CD4-positive, alpha-beta T cell treated with Interleukin-12 subunit alpha and Interleukin-12 subunit beta, for 1 hour (primary cell): ENCODE results near the gene C11orf98.
A peak's percentile ranks its signal among the peaks of the same experiment; 100 is the strongest.
"Not testable (repeated sequence)": the region's sequence is repeated elsewhere in the genome, so short reads cannot be mapped to it uniquely, and the experiment has no call there.

Source experiments
- DNase-seq: peaks from one replicate; pipeline ENCODE4 v3.0.0-alpha.2; 2020

The C11orf98 gene

DNA sequence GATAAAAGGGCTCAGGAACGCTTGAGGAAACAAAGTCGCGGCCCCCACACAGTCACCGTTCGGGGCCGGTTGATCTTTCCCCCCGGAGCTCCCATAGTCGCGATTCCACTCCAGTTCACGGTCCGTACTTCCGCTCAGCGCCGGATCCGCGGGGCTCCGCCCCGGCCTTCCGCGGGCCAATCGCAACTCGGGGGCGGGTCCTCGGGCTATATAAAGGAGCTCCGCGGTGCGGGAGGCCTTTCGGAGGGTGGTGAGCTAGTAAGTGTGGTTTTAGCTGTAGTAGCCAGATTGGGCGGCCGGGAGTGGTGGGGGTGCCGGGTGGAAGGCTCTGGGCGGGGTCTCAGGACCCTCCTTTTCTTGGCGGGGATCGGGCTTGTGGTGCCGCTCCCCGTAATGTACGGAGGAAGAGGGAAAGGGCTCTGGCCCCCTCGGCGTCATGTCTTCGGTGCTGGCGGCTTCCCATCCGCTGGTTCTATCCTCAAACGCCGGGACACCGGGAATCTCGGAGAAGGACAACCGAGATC, at the start of gene C11orf98, which contains the start of gene CSKMT:
TSS of gene C11orf98 (minus strand) at position 136 of the 524 bp plus-strand sequence. CDS start at position 95, 41 bp downstream.
TSS of gene CSKMT (plus strand) at position 238 of the 524 bp plus-strand sequence. CDS start 568 bp downstream, outside the sequence.
- peak; percentile 96 for DNase-seq

DNA sequence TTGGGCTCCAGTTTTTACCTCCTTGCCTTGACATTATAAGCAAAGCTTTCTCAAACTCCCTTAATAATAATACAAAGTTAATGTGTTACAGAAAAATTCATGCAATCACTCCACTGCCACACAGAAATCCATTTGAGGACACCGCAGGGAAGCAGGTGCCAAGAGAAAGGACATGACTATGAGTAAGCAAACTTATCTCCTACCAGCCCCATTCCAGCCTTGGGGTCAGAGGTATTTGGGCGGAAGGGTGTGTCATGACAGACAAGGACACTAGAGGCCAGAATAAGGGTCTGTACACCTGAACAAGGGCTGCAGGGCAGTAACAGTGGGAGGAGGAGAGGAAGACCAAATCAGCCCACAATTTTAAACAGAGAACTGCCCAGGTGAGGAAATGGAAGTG, 48.3 kb upstream of the C11orf98 start:
- DNase-seq: no peak

DNA sequence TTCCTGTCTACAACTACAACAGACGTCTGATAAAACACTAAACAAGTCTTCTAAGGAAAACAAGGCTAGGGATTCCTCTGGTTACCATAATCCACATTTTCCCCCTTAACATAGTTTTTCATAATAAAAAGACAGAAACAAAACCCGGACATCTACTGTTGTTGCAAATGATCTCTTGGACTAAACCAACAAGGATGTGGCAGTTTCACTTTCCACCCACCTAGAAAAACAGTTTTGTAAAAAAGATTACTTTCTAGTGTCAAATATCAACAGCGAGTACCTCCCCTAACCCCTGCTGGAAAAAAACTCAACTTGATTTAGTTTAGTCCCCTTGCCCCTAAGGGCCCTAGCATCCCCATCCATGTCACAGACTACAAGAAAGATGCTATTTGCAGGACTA, 47.9 kb upstream of the C11orf98 start:
- DNase-seq: no peak

DNA sequence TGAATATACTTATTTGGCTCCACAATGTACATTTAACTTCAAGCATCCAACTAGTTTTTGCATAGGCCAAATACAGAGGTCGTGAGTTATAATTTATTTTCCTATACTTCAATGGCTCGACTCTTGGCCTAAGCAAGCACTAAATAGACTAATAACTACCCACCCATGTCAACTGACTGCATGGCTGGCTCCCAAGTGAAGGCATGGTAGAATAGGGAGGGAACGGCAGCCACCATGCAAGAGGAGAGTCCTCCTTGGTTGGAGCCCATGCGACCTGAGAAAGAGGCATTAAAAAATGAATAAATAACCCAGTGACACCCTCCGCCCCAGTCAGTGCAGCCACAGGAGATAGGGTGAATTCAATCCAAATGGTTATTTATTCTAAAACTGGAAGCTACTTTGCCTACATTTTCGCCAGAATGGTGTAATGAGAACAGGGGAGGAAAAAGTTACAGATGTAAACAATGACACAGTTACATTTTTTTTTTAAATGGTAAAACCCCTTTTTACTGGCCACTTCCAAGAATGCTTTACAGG, 47.3 kb upstream of the C11orf98 start:
- DNase-seq: no peak

DNA sequence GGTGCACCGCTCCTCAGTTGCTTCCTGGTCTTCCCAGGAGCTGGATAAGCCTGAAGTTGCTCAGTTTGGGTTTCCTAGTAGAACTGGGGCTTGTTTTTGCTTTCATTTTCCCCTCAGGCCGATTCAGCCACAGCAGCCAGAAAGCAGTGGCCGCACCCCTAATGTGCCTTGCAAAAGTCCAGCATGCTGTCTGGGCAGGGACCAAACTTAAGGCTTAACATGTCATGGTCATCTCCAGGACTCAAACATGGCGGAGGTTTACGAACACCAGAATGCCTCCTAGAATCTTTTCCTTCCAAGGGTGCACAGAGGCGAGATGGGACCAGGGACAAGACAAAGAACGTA, 45.0 kb upstream of the C11orf98 start:
- DNase-seq: no peak

DNA sequence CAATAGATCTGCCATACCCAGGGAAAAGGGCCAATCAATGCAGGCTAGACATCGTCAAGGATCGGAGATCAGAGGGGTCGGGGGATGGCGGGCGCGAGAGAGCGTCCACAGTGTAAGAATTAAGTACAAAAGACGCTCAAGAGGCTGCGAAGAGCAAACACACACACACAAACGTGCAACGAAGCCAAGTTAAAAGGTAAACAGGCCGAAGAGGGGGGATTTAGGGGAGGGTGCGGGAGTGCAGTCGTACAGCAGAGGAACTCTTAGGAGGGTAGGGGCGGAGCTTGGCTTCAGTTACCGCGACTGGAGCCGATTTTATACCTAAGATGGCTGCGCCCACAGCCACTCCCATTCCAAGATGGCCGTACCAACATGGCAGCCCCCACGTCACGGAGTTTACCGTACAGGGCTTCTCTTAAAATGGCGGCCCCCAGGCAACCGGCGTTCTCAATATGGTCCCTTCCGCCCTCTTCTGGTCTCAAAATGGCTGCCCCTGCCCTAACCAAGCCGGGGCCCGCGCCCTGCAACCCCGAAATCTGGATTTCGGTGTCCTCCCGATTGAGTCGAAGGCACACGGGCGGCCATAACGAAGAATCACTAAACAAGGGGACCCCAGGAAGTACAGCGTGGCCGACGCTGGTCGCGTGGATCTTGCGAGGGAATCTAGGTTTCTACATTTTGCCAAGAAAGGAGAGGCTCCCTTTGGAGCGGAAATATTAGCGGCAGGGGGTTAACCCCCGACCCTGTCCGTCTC, 44.4 kb upstream of the C11orf98 start:
- peak; percentile 98 for DNase-seq

DNA sequence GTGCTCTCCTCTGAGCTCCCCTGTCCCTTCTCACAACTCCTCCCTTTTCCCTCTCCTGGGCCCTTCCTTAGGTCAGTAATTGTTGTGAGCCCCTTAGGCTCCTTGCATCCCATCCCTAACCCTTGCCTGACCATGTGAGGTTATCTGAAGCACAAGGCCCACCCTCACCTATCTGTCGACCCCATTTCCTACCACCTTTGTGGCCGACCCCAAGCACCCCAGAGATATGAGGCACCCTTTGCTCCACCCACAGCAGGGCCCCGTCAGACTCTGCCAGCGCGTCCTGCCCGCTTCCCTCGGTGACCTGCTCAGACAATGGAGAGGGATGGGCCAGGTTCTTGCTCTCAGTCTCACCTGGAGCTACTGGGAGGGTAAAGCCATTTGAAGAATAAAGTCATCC, 43.8 kb upstream of the C11orf98 start:
- peak; percentile 58 for DNase-seq

DNA sequence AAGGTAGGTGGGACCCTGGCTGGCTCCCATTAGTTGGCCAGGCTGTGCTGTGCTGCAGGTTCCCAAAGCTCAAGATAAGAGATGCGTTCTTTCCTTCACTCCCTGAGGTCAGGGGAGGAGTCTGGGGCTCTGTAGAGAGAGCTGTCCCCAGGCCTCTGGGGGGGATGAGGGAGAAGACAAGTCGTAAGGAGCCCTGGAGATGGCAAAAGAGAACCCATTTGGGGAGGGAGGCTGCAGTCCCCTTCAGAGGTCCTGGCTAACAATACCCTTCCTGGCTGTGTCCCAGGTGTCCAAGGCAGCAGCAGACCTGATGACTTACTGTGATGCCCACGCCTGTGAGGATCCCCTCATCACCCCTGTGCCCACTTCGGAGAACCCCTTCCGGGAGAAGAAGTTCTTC, 43.4 kb upstream of the C11orf98 start:
- no peak for DNase-seq

DNA sequence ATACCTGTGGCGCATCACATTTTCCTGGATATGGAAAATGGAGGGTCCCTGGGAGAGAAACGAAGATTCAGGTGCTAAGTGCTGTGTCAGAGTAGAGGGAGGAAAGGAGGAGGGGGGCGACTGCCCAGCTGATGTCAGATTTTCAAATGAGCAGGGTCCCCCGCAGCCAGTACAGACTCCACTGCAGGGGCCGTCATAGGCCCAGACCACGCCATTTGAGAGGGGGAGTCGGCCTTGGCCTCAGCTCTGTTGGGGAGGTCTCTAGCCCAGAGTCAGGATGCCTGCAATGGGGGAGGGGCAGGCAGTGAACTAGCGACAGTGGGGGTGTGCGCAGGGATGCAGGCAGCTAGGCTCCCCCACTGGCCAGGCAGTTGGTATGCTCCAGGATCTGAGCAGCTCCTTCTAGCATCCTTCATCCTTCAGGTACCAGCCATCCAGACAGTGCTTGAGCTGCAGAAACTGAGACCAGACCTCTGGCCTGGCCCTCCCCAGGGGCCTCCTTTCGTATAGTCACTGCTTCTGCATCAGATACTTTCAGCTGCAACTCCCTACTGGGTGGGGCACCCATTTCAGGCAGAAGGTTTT, 42.4 kb upstream of the C11orf98 start, which contains the start of the genes BSCL2 and GNG3:
TSS of gene BSCL2 (minus strand) at position 148 of the 585 bp plus-strand sequence. CDS start 229 bp downstream, outside the sequence.
TSS of gene GNG3 (plus strand) at position 400 of the 585 bp plus-strand sequence. CDS start 620 bp downstream, outside the sequence.
- DNase-seq: no peak

DNA sequence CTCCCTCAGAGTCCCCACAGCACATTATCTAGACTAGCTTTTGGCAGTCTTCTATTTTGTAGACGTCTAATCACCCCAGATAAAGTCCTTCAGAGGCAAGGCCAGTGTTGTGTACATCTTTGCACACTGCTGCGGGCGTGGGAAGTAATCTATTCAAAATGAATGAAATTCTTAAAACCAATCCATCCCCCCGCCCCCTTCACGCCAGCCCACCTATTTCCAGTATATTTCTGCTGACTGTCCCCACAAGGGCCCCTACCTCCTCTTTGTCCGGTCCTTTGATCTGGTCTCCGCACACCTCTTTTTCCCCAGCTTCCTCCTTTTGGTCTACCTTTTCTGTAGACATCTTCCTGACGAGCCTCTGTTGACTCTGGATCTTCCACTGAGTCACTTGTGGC, 41.8 kb upstream of the C11orf98 start:
- DNase-seq: no peak

DNA sequence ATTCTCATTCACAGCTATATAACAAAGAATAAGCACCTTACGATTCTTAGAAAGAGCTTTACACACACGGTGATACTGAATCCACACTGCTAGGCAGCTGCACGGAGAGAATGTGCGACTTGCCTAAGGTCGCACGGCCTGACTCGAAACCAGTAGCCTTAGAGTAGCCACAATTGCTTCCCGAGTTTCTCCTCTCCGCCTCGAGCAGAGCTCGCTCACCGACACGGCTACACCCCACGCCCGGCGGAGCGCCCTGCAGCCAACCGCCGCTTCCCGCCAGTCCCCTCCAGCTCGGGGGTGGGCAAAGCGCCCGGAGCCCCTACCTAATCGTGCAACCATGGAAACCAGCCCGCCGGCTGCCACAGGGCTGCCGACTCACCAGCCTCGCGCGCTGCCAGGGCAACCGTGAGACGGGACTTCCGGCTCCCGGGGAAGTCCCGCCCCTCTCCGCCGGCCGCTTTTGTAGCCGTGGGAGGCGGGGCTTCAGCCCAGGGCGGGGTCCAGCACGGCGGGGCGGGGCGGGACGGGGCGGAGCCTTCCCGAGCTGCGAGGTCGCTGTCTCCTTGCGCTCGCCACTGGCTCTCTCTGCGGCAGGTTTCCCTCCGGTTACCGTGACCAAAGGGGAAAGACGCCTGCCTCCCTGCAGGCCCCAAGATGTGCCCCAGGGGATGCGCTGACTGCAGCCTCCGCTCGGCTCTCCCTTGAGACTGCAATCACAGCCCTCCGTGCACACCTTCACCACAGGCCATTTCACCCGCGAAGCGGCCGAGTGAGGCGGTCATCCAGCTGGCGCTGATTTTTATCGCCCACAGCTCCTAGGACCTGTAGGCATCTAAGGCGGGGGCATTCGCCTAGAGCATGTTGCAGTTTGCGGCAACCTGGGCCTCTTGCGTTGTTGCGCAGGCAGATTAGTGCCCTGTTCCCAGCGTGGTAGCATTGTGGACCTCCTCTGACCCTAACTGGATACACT, 41.2 kb upstream of the C11orf98 start:
- peak; percentile 95 for DNase-seq

DNA sequence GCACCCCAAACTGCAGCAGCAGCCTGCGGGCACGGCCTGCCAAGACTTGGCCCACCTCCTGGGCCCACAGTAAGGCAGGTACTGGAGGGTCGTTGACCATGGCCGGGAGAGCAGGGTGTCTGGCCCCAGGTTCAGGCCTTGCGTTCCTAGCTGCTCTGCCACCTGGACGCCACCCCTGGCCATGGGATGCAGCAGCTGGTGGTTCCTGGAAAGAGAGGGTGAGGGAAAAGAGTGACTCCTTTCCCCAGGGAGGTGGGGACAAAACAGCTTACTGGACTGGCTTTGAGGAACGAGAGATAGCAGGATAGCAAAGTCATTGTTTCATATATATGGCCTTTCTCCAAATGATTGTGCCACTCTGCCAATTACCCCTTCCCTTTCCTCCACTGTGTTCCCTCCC, 40.4 kb upstream of the C11orf98 start:
- no peak for DNase-seq

DNA sequence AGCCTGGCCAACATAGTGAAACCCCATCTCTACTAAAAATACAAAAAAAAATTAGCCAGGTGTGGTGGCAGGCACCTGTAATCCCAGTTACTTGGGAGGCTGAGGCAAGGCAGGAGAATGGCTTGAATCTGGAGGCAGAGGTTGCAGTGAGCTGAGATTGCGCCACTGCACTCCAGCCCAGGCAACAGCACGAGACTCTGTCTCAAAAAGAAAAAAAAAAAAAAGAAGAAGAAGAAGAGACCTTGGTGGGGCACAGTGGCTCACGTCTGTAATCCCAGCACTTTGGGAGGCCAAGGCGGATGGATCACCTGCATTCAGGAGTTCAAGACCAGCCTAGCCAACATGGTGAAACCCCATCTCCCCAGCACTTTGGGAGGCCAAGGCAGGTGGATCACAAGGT, 38.9 kb upstream of the C11orf98 start:
- not testable (repeated sequence) for DNase-seq

DNA sequence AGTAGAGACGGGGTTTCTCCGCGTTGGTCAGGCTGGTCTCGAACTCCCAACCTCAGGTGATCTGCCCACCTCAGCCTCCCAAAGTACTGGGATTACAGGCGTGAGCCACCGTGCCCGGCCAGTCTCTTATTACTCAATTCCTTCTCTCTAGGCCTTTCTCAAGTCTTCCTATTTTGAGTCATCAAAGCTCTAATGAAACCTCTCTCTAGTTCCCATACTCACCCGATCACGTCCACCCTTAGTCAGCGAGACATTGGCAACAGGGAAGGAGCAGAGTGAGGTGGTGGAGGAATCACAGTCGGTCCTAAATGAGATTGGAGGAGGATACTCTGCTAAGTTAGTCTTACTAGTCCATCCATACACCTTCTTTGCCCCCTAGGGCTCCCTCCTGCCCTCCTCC, 37.2 kb upstream of the C11orf98 start:
- no peak for DNase-seq

DNA sequence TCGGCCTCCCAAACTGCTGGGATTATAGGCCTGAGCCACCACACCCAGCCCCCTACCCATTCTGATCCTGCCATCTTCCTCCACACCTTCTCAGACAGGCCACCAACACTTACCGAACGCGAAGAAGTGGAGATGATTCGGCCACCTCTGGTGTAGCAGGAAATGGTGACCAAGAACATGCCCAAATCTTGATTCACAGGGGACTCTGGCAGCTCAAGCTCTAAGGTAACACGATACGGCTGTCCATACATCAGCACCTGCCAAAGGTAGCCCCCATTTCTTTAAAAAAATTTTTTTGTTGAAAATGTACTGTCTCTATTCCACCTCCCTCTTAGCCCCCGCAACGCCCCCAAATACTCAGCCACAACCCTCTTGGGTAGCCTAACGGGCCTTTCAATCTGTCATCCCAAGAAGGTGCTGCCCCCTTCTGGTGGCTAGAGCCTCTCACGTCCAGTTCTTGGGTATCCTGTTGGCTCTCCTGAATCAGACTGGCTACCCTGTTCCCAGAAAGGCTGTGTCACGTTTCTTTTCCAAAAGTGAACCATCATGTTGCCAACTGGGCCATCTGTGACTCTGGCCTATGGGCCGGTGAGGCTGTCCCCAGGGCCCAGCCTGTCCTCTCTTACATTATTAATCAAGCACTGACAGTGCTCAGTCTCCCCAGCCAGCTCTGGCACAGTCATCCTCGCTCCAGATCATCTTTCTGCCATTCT, 29.6 kb upstream of the C11orf98 start:
- DNase-seq: peak; percentile 83

DNA sequence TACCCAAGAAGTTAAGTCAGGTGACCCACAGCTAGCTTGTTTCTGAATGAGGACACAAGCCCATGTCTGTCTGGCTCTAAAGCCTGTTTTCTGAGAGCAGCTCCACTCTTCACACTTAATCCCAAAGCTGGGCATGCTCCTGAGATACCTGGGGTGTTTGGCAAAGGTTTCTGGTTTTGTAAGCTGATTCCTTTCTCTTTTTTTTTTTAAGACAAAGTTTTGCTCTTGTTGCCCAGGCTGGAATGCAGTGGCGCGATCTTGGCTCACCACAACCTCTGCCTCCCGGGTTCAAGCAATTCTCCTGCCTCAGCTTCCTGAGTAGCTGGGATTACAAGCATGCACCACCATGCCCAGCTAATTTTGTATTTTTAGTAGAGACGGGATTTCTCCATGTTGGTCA, 28.6 kb upstream of the C11orf98 start:
- DNase-seq: not testable (repeated sequence)

DNA sequence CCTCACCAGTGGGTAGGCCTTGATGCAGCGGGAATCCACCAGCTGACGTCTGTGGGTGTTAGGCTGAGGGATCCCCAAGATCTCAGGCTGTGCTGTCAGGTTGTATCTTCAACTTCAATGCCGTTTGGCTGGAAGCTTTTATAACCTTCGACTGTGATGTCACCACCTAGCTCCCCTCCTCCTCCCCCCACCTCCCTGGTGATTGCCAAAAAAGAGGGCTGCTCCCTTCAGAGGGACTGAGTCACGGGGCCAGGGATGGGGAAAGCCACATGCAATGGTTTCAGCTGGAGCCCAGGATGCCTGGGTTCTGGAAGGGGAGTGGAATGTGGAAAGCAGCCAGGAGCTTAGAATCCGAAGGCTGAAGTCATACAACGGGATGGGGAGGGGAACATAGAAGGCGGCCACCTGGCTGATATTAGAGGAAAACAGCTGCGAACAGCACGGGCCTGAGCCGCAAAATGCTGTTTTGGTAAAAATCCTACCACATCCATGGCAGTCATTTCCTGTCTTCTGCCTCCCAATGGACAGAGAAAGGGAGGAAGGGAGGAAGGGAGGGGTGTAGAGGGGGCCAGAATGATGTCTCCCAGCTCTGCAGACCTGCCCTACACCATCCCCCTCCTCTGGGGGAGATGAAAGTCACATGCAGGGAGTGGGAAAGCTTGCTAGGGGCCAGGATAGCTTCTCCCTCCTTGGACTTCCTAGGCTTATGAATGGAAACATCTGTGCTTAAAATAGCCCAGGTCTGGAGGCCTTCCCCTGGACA, 24.6 kb upstream of the C11orf98 start, which contains the start of gene LRRN4CL:
TSS of gene LRRN4CL (minus strand) at position 110 of the 763 bp plus-strand sequence. CDS start 1,022 bp downstream, outside the sequence.
- no peak for DNase-seq

DNA sequence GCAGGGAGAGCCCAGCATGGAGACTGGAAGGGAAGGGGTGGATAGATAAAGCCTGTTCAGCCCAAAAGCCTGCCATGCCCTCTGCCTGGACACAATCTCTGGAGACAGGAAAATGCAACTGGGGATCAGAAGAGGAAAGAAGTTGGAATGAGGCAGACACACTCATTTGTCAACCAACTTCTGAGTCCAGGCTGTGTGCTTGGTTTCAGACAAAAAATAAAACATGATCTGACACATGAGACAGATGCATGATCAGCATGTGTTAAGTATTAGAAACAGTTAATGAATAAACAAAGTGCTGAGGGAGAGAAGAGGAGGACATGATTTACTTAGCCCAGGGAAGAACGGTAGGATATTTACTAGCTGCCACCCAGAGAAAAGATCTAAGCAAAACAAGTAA, 23.5 kb upstream of the C11orf98 start:
- DNase-seq: no peak

DNA sequence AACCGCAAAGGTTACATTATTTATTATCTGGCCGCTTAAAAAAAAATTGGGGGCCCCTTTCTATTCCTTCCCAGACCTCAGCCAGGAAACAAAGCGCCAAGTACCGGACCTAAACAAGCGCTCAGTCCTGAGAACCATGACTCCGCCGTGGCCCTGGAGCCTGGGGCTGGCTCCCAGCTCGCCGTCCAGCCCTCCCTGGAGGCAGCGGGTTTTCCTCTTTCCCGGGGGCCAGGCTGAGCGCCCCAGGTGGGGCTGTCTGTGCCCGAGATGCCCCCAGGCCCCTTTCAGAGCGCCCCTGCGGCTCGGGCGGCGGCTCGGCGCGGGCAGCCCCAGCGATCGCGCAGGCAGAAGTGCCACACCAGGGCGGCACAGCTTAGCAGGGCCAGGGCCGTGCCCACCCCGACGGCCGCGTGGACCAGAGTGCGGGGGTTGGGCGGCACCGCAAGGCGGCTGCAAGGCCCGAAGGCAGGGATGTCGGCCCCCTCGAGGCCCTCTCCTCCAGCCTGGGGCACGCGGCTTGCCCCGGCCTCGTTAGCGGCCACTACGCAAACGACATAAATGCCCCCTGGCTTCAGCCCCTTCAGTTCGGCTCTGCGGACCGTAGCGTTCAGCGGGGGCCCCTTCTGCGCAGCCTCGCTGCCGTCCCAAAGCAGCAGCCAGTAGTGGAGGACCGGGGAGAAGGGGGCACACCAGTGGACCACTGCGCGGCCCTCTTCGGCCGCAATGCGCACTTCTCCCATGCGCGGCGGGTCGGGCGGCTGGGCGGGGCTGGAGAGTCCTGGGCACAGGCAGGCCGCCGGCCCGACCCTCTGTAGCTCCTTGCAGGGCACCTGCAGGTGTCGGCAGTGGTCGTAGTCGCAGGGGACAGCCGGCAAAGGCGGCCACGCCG, 22.7 kb upstream of the C11orf98 start:
- DNase-seq: no peak

DNA sequence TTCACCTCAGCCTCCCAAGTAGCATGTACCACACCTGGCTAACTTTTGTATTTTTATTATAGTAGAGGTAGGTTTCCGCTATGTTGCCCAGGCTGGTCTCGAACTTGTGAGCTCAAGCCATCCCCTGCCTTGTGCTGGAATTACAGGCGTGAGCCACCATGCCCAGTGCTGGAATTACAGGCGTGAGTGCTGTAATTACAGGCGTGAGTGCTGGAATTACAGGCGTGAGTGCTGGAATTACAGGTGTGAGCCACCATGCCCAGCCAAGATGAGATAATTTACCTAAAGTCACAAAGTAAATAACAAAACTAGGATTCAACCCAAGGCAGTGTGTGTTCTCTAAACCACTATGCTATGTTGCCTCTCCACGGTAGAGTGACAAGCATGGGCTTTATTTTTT, 17.5 kb upstream of the C11orf98 start:
- no peak for DNase-seq
